Measurements from ENCODE around the gene GRAP2. TPM values are rescaled to one million over a fixed set of nuclear protein-coding genes. Genes with fewer than 3 reads are reported as not detected.

GRAP2 gene
- total RNA-seq, 1 experiment from 2014 or later, result 0.42 TPM

GRCh38 chr22:39979048-39979447, 78.2 kb downstream of the GRAP2 start:
- ChIA-PET CTCF (no interaction called here), POLR2A (no interaction called here), RAD21 (ENCODE audit: low non-redundant PET in 1 of 2, low total read pairs in 2 of 2, uncharacterized antibody in 2 of 2, unreplicated experiment in 2 of 2) (no interaction called here)
- H3K4me1 ChIP-seq (ENCODE audit: control insufficient read depth in 1 of 2, insufficient read depth in 2 of 2, low read length in 2 of 2), result no peaks in the 10 kb centered on the region
- TF ChIP-seq FOSL1 (IDR thresholded peaks at IDR 0.05; ENCODE audit: low read depth), result no peak
- no peak for TF ChIP-seq EGR1 (IDR thresholded peaks at IDR 0.05; ENCODE audit: low read depth)
- TF ChIP-seq MAX (IDR thresholded peaks at IDR 0.05), result no peak
- TF ChIP-seq ELF1 (IDR thresholded peaks at IDR 0.05; ENCODE audit: borderline replicate concordance, low read depth), result no peak
- TF ChIP-seq ZFX (IDR thresholded peaks at IDR 0.05), result no peak
- no peak for TF ChIP-seq ZNF274 (IDR thresholded peaks at IDR 0.05; ENCODE audit: low read depth, low read length)
- TF ChIP-seq RAD21 (IDR thresholded peaks at IDR 0.05; ENCODE audit: low read depth), result no peak
- no peak for TF ChIP-seq CBX3 (IDR thresholded peaks at IDR 0.05; ENCODE audit: low read depth)
- H3K9ac ChIP-seq (ENCODE audit: low read length), result no peak overlapping the region
- no peak for DNase-seq (ENCODE audit: low read depth, low spot score)
- H3K4me3 ChIP-seq (replicated peaks in 1 of 2; ENCODE audit: low read depth in 1 of 2, low read length in 2 of 2), result no peak overlapping the region
- no peaks in the 10 kb centered on the region for H3K9me2 ChIP-seq (ENCODE audit: insufficient read depth)
- no peak overlapping the region for H3K4me2 ChIP-seq (ENCODE audit: low read length)
- H3K27me3 ChIP-seq (ENCODE audit: insufficient read depth, low read length), result peaks cover 35% of the 10 kb centered on the region
- no peak overlapping the region for H3K27ac ChIP-seq (ENCODE audit: low read depth, low read length)
- no peaks in the 10 kb centered on the region for H3K9me3 ChIP-seq (ENCODE audit: control insufficient read depth in 1 of 2, insufficient read depth in 1 of 2, low read depth in 1 of 2, low read length in 2 of 2)
- intact Hi-C loops (cut with micrococcal nuclease), result no loop called here
- no TSS peak for BruUV-seq (replicated peaks)
- H2AFZ ChIP-seq (ENCODE audit: low read depth, low read length, poor library complexity, severe bottlenecking), result no peak overlapping the region
- no peaks in the 10 kb centered on the region for H3K79me2 ChIP-seq (ENCODE audit: insufficient read depth, low read length)
- no peak for ATAC-seq
- H3K36me3 ChIP-seq (ENCODE audit: control insufficient read depth in 1 of 2, insufficient read depth in 2 of 2, low read length in 2 of 2), result no peaks in the 10 kb centered on the region
- H4K20me1 ChIP-seq (ENCODE audit: insufficient read depth), result no peaks in the 10 kb centered on the region

DNA sequence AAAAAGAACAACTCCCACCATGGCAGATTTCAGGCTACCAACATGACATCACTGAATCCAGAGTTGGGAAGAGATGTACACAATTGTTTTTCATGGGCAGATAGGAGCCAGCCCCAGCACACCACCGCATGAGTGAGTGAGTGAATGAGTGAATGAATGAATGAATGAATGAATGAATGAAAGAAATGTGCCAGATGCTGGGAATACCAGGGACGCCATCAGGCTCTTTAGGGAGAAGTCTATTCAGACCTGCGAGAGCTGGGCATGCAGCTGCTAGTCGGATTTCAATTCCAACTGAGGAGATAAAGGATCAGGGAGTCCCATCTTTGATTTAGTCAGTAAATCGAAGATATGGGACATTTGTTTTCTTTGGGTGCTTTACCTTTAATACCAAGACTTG, 78.6 kb downstream of the GRAP2 start:
- CTCF ChIA-PET, result no interaction called here
- no peak overlapping the region for H2AFZ ChIP-seq (ENCODE audit: low read depth, low read length, poor library complexity, severe bottlenecking)
- H3K4me2 ChIP-seq (ENCODE audit: low read length), result no peak overlapping the region
- intact Hi-C loops (cut with micrococcal nuclease), result no loop called here
- H4K20me1 ChIP-seq (ENCODE audit: insufficient read depth), result no peaks in the 10 kb centered on the region
- H3K79me2 ChIP-seq (ENCODE audit: insufficient read depth, low read length), result no peaks in the 10 kb centered on the region
- no peaks in the 10 kb centered on the region for H3K36me3 ChIP-seq (ENCODE audit: control insufficient read depth in 1 of 2, insufficient read depth in 2 of 2, low read length in 2 of 2)
- ATAC-seq, result no peak
- no peak overlapping the region for H3K27ac ChIP-seq (ENCODE audit: low read depth, low read length)
- DNase-seq (ENCODE audit: low read depth, low spot score), result no peak
- BruUV-seq (replicated peaks), result no TSS peak
- no peak overlapping the region for H3K4me3 ChIP-seq (replicated peaks in 1 of 2; ENCODE audit: low read depth in 1 of 2, low read length in 2 of 2)
- no peak overlapping the region for H3K9ac ChIP-seq (ENCODE audit: low read length)
- no peaks in the 10 kb centered on the region for H3K4me1 ChIP-seq (ENCODE audit: control insufficient read depth in 1 of 2, insufficient read depth in 2 of 2, low read length in 2 of 2)
- no peaks in the 10 kb centered on the region for H3K9me3 ChIP-seq (ENCODE audit: control insufficient read depth in 1 of 2, insufficient read depth in 1 of 2, low read depth in 1 of 2, low read length in 2 of 2)
- POLR2A ChIA-PET, result no interaction called here
- peaks cover 33% of the 10 kb centered on the region; the same call in 1 of the 2 replicates for H3K27me3 ChIP-seq (ENCODE audit: insufficient read depth, low read length)
- H3K9me2 ChIP-seq (ENCODE audit: insufficient read depth), result no peaks in the 10 kb centered on the region
- RAD21 ChIA-PET (ENCODE audit: low non-redundant PET in 1 of 2, low total read pairs in 2 of 2, uncharacterized antibody in 2 of 2, unreplicated experiment in 2 of 2), result no interaction called here
- no peak for TF ChIP-seq FOSL1 (IDR thresholded peaks at IDR 0.05; ENCODE audit: low read depth)
- no peak for TF ChIP-seq POLR2A (IDR thresholded peaks at IDR 0.05; ENCODE audit: borderline replicate concordance, extremely low read depth, insufficient read depth, insufficient read length)
- no peak for TF ChIP-seq EZH2phosphoT487 (IDR thresholded peaks at IDR 0.05; ENCODE audit: borderline replicate concordance)
- TF ChIP-seq CEBPB (IDR thresholded peaks at IDR 0.05; ENCODE audit: low read depth), result no peak
- no peak for TF ChIP-seq MAX (IDR thresholded peaks at IDR 0.05)
- no peak for TF ChIP-seq YY1 (IDR thresholded peaks at IDR 0.05; ENCODE audit: extremely low read depth, insufficient replicate concordance, low read depth, low read length)
- no peak for TF ChIP-seq REST (IDR thresholded peaks at IDR 0.05; ENCODE audit: low read depth)
- TF ChIP-seq ZFX (IDR thresholded peaks at IDR 0.05), result no peak
- TF ChIP-seq POLR2AphosphoS5 (IDR thresholded peaks at IDR 0.05; ENCODE audit: low read depth, low read length), result no peak
- TF ChIP-seq ATF3 (IDR thresholded peaks at IDR 0.05), result no peak
- TF ChIP-seq CBX3 (IDR thresholded peaks at IDR 0.05; ENCODE audit: low read depth), result no peak
- TF ChIP-seq SP1 (IDR thresholded peaks at IDR 0.05; ENCODE audit: low read depth), result no peak
- no peak for TF ChIP-seq ZNF274 (IDR thresholded peaks at IDR 0.05; ENCODE audit: low read depth, low read length)
- TF ChIP-seq ELF1 (IDR thresholded peaks at IDR 0.05; ENCODE audit: borderline replicate concordance, low read depth), result no peak
- no peak for TF ChIP-seq EGR1 (IDR thresholded peaks at IDR 0.05; ENCODE audit: low read depth)
